DND-41 (cell line): ENCODE results near the gene EXD3.

Experiments
- CTCF ChIP-seq: IDR thresholded peaks from 2 replicates; pipeline ENCODE4 v1.5.1; 2012; ENCODE audit warnings: borderline replicate concordance, low read length, moderate library complexity, mild to moderate bottlenecking; ENCODE audit not compliant: poor library complexity, severe bottlenecking; ENCODE audit errors: extremely low read depth
- EZH2 ChIP-seq: IDR thresholded peaks from 3 replicates; pipeline ENCODE4 v1.6.1; 2012; ENCODE audit warnings: borderline replicate concordance, low read depth, mild to moderate bottlenecking, moderate library complexity, low read length, inconsistent platforms; ENCODE audit not compliant: severe bottlenecking

- TF ChIP-seq CTCF (no peak), EZH2 (no peak)
These were observed 30.7 kb upstream of the EXD3 start for GRCh38 chr9:137453643-137454081.
